ENCODE data around the gene SLC11A2. TPM values are rescaled to one million over a fixed set of nuclear protein-coding genes. Genes with fewer than 3 reads are reported as not detected.
A peak's percentile ranks its signal among the peaks of the same experiment; 100 is the strongest.

The SLC11A2 gene
- total and polyA plus RNA-seq, 9 of the 15 experiments (the other 6 are each of a cell fraction or from before 2014, with no cell fraction given) = 21.1 to 54.0 (median 32.9) TPM

- TF ChIP-seq, protein P1, sequence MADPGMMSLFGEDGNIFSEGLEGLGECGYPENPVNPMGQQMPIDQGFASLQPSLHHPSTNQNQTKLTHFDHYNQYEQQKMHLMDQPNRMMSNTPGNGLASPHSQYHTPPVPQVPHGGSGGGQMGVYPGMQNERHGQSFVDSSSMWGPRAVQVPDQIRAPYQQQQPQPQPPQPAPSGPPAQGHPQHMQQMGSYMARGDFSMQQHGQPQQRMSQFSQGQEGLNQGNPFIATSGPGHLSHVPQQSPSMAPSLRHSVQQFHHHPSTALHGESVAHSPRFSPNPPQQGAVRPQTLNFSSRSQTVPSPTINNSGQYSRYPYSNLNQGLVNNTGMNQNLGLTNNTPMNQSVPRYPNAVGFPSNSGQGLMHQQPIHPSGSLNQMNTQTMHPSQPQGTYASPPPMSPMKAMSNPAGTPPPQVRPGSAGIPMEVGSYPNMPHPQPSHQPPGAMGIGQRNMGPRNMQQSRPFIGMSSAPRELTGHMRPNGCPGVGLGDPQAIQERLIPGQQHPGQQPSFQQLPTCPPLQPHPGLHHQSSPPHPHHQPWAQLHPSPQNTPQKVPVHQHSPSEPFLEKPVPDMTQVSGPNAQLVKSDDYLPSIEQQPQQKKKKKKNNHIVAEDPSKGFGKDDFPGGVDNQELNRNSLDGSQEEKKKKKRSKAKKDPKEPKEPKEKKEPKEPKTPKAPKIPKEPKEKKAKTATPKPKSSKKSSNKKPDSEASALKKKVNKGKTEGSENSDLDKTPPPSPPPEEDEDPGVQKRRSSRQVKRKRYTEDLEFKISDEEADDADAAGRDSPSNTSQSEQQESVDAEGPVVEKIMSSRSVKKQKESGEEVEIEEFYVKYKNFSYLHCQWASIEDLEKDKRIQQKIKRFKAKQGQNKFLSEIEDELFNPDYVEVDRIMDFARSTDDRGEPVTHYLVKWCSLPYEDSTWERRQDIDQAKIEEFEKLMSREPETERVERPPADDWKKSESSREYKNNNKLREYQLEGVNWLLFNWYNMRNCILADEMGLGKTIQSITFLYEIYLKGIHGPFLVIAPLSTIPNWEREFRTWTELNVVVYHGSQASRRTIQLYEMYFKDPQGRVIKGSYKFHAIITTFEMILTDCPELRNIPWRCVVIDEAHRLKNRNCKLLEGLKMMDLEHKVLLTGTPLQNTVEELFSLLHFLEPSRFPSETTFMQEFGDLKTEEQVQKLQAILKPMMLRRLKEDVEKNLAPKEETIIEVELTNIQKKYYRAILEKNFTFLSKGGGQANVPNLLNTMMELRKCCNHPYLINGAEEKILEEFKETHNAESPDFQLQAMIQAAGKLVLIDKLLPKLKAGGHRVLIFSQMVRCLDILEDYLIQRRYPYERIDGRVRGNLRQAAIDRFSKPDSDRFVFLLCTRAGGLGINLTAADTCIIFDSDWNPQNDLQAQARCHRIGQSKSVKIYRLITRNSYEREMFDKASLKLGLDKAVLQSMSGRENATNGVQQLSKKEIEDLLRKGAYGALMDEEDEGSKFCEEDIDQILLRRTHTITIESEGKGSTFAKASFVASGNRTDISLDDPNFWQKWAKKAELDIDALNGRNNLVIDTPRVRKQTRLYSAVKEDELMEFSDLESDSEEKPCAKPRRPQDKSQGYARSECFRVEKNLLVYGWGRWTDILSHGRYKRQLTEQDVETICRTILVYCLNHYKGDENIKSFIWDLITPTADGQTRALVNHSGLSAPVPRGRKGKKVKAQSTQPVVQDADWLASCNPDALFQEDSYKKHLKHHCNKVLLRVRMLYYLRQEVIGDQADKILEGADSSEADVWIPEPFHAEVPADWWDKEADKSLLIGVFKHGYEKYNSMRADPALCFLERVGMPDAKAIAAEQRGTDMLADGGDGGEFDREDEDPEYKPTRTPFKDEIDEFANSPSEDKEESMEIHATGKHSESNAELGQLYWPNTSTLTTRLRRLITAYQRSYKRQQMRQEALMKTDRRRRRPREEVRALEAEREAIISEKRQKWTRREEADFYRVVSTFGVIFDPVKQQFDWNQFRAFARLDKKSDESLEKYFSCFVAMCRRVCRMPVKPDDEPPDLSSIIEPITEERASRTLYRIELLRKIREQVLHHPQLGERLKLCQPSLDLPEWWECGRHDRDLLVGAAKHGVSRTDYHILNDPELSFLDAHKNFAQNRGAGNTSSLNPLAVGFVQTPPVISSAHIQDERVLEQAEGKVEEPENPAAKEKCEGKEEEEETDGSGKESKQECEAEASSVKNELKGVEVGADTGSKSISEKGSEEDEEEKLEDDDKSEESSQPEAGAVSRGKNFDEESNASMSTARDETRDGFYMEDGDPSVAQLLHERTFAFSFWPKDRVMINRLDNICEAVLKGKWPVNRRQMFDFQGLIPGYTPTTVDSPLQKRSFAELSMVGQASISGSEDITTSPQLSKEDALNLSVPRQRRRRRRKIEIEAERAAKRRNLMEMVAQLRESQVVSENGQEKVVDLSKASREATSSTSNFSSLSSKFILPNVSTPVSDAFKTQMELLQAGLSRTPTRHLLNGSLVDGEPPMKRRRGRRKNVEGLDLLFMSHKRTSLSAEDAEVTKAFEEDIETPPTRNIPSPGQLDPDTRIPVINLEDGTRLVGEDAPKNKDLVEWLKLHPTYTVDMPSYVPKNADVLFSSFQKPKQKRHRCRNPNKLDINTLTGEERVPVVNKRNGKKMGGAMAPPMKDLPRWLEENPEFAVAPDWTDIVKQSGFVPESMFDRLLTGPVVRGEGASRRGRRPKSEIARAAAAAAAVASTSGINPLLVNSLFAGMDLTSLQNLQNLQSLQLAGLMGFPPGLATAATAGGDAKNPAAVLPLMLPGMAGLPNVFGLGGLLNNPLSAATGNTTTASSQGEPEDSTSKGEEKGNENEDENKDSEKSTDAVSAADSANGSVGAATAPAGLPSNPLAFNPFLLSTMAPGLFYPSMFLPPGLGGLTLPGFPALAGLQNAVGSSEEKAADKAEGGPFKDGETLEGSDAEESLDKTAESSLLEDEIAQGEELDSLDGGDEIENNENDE (IDR thresholded peaks at IDR 0.05; ENCODE audit: low read depth, low read length) = no peak
- no peak for TF ChIP-seq KLF10 (CRISPR knock-in tag; IDR thresholded peaks at IDR 0.05)
- peak; percentile 57 for TF ChIP-seq NCOR1 (IDR thresholded peaks at IDR 0.05)
- no peak for TF ChIP-seq ZNF24 (IDR thresholded peaks at IDR 0.05)
- TF ChIP-seq LEF1 (IDR thresholded peaks at IDR 0.05) = no peak
- TF ChIP-seq ETV1 (tag; conservative IDR thresholded peaks at IDR 0.05; ENCODE audit: low read depth) = no peak
- TF ChIP-seq MCM2 (IDR thresholded peaks at IDR 0.05; ENCODE audit: low read depth) = no peak
- no peak for TF ChIP-seq TARDBP (IDR thresholded peaks at IDR 0.05)
- TF ChIP-seq ZNF175 (CRISPR knock-in tag; IDR thresholded peaks at IDR 0.05; ENCODE audit: low read depth) = 0 out of 2 replicates have a peak, but pooled peaks have one; percentile 17
- TF ChIP-seq RFX1 (IDR thresholded peaks at IDR 0.05) = no peak
- TF ChIP-seq DEAF1 (CRISPR knock-in tag; IDR thresholded peaks at IDR 0.05) = no peak
- no peak for TF ChIP-seq U2AF2 (optimal IDR thresholded peaks at IDR 0.05; ENCODE audit: low read depth, low read length)
- TF ChIP-seq PYGO2 (tag; IDR thresholded peaks at IDR 0.05) = no peak
Observed at GRCh38 chr12:51025836-51026638, at the start of gene SLC11A2 (continued).
